Measurements from ENCODE around the gene MYOM3.

DNA sequence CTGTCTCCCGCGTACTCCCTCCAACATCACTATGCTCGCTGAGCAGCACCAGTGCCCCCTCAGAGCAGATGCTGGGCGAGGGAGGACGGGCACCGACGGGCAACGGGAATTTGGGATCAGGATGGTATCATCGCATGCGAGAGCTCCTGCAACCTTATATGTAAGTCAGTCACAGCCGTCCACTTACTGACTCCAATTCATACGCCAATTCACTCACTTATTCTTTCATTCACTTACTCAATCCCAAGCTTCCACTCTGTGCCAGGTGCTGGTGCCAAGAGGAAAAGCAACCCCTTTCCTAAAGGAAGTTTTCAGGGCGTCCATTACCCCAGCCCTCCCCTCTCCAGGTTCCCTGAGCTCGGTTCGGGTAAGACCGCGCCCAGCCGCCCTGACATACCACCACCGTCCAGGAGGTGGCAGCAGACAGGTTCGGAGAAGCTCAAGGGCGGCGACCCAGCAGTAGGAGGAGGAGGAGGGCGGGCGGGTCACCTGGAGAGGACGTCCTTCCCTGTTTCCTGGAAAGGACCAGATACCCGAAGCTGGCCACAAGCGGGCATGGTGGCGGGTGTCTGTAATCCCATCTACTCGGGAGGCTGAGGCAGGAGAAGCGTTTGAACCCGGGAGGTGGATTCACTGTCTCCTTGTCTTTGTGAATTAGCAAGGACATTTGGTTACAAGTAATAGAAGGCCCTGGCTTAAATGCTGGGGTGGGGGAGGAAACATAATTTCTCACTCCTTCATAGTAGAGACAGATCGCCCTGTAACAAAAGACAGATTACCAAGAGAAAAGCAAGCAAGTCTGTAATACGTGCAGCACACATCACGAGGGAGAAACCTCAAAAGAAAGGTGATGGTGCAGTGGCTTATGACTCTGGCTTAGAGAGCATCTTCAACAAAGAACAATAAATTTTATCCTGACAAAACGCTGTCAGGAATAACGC lies 38.6 kb upstream of the MYOM3 start:
- TF ChIP-seq, protein P1, sequence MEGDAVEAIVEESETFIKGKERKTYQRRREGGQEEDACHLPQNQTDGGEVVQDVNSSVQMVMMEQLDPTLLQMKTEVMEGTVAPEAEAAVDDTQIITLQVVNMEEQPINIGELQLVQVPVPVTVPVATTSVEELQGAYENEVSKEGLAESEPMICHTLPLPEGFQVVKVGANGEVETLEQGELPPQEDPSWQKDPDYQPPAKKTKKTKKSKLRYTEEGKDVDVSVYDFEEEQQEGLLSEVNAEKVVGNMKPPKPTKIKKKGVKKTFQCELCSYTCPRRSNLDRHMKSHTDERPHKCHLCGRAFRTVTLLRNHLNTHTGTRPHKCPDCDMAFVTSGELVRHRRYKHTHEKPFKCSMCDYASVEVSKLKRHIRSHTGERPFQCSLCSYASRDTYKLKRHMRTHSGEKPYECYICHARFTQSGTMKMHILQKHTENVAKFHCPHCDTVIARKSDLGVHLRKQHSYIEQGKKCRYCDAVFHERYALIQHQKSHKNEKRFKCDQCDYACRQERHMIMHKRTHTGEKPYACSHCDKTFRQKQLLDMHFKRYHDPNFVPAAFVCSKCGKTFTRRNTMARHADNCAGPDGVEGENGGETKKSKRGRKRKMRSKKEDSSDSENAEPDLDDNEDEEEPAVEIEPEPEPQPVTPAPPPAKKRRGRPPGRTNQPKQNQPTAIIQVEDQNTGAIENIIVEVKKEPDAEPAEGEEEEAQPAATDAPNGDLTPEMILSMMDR (IDR thresholded peaks at IDR 0.05; ENCODE audit: low read depth, low read length, poor library complexity, severe bottlenecking), result peak; percentile 89
- TF ChIP-seq EZH2phosphoT487 (IDR thresholded peaks at IDR 0.05; ENCODE audit: borderline replicate concordance, low read length), result no peak

Measured in DOHH2 (cell line).